RWPE1 (cell line): ENCODE results near the gene BCL2A1.

Experiments
- CTCF ChIA-PET: fragments of 350-600 bp; sonication (Branson Sonifier 250); formaldehyde crosslinking; extraction: SDS; loops from one replicate; lab custom pipeline; 2021; lab: Yijun Ruan, JAX
- POLR2A ChIA-PET: fragments of 400-600 bp; formaldehyde crosslinking; extraction: SDS; loops from one replicate; lab custom pipeline; 2020; ENCODE audit warnings: antibody characterized with exemption; ENCODE audit not compliant: low non-redundant PET; lab: Yijun Ruan, JAX
- DNase-seq: peaks from one replicate; pipeline ENCODE4 v3.0.0; 2012; ENCODE audit warnings: low spot score
- H3K27ac ChIP-seq: fragments of 450-650 bp; 2 replicates; pipeline ENCODE4 v1.5.1; 2017
- TF ChIP-seq, protein P1 (sequence below): fragments of 450-650 bp; conservative IDR thresholded peaks from 2 replicates; pipeline ENCODE4 v1.5.1; 2017; ENCODE audit warnings: low read depth, mild to moderate bottlenecking

BCL2A1 gene

GRCh38 chr15:79952329-79952728 is 18.7 kb downstream of the BCL2A1 start:
- H3K27ac ChIP-seq, result no peak overlapping the region
- no peak for DNase-seq
- TF ChIP-seq, protein P1, sequence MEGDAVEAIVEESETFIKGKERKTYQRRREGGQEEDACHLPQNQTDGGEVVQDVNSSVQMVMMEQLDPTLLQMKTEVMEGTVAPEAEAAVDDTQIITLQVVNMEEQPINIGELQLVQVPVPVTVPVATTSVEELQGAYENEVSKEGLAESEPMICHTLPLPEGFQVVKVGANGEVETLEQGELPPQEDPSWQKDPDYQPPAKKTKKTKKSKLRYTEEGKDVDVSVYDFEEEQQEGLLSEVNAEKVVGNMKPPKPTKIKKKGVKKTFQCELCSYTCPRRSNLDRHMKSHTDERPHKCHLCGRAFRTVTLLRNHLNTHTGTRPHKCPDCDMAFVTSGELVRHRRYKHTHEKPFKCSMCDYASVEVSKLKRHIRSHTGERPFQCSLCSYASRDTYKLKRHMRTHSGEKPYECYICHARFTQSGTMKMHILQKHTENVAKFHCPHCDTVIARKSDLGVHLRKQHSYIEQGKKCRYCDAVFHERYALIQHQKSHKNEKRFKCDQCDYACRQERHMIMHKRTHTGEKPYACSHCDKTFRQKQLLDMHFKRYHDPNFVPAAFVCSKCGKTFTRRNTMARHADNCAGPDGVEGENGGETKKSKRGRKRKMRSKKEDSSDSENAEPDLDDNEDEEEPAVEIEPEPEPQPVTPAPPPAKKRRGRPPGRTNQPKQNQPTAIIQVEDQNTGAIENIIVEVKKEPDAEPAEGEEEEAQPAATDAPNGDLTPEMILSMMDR, result no peak
- POLR2A ChIA-PET, result no interaction called here
- CTCF ChIA-PET, result no interaction called here

GRCh38 chr15:79950247-79950646 is 20.7 kb downstream of the BCL2A1 start:
- POLR2A ChIA-PET, result no interaction called here
- CTCF ChIA-PET, result no interaction called here
- TF ChIP-seq, protein P1, result no peak
- no peak overlapping the region for H3K27ac ChIP-seq
- DNase-seq, result no peak

DNA sequence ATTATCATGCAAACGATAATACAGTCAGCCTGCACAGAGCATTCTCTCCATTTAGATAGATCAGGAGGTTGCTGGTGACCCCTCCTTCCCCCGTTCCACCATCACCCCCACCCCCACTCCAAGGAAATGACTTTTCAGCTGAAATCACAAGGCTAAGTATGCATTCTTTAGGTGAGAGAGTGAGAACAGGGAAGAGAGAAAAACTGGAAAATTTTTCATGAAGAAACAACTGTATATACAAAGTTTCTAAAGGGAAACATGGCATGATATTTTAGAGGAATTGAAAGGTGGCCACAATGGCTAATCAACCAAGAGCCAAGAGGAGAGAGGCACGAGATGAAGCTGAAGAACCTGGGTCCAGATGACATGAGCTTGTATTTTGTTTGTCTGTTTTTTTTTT is 22.2 kb downstream of the BCL2A1 start:
- H3K27ac ChIP-seq, result no peak overlapping the region
- CTCF ChIA-PET, result no interaction called here
- TF ChIP-seq, protein P1, result no peak
- DNase-seq, result no peak
- POLR2A ChIA-PET, result no interaction called here

- no peak overlapping the region for H3K27ac ChIP-seq
- DNase-seq, result no peak
- ChIA-PET POLR2A (no interaction called here), CTCF (no interaction called here)
- TF ChIP-seq, protein P1, result no peak
Observed at GRCh38 chr15:79948095-79948695, 22.8 kb downstream of the BCL2A1 start.

DNA sequence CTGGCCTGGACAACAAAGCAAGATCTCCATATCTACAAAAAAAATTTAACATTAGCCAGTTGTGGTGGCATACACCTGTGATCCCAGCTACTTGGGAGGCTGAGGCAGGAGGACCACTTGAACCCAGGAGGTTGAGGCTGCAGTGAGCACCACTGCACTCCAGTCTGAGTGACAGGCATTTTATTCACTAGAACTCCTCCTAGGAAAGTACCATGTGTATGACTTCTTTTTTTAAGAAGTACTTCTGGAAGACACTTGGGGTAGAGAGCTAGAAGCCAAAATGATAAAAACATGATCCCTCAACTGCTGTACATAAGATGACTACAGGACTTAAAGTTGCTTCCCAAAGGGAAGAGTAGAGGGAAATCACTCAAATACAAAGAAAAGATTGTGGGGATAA is 24.0 kb downstream of the BCL2A1 start:
- H3K27ac ChIP-seq, result no peak overlapping the region
- no peak for DNase-seq
- POLR2A ChIA-PET, result no interaction called here
- CTCF ChIA-PET, result interaction anchor here (0.6 kb wide), 1 partner anchor 109 kb away, joined by 3 read pairs; no protein-coding TSS in a partner anchor
- TF ChIP-seq, protein P1, result no peak

DNA sequence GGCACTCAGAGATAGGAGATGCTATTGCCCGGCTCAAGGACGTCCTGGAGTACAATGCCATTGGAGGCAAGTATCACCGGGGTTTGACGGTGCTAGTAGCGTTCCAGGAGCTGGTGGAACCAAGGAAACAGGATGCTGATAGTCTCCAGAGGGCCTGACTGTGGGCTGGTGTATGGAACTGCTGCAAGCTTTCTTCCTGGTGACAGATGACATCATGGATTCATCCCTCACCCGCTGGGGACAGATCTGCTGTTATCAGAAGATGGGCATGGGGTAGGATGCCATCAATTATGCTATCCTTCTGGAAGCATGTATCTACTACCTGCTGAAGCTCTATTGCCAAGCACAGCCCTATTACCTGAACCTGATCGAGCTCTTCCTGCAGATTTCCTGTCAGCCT is 26.4 kb downstream of the BCL2A1 start:
- ChIA-PET POLR2A (no interaction called here), CTCF (no interaction called here)
- TF ChIP-seq, protein P1, result no peak
- no peak for DNase-seq
- H3K27ac ChIP-seq, result no peak overlapping the region
